GM10248 (cell line): Measurements from ENCODE around the gene DDI1.
A peak's percentile ranks its signal among the peaks of the same experiment; 100 is the strongest.

Experiments used
- CTCF ChIA-PET: fragments of 300-600 bp; sonication (Branson Sonifier 250); formaldehyde crosslinking; extraction: SDS; loops from one replicate; lab custom pipeline; 2021; ENCODE audit warnings: antibody characterized with exemption; lab: Yijun Ruan, JAX
- POLR2A ChIA-PET: fragments of 350-650 bp; sonication (Branson Sonifier 250); formaldehyde crosslinking; extraction: SDS; loops from one replicate; lab custom pipeline; 2020; ENCODE audit warnings: antibody characterized with exemption; lab: Yijun Ruan, JAX
- DNase-seq: peaks from one replicate; pipeline ENCODE4 v3.0.0; 2012; ENCODE audit errors: extremely low spot score
- TF ChIP-seq, protein P1 (sequence below): IDR thresholded peaks from 2 replicates; pipeline ENCODE4 v1.5.1; 2012; ENCODE audit warnings: mild to moderate bottlenecking, low read depth; ENCODE audit errors: extremely low read depth, missing control alignments, control extremely low read depth

DDI1 gene

DNA sequence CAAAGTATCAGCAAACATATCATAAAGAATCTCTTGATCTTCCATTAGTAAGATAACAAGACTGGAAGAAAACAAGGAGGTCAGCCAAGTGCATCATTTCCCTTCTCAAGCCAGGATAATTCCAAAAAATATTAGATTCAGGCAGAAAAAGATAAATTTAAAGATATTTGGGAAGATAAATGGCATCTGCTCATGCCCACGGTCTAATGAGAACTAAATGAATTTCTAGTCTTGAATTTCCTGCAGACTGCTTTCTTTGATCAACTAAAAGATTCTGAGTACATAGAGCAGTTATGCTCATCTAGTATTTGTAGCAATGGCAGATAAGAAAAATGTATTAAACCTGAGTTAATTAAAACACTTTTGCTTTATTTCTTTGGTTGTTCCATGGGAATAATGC, 31.1 kb downstream of the DDI1 start:
- POLR2A ChIA-PET: no interaction called here
- TF ChIP-seq, protein P1, sequence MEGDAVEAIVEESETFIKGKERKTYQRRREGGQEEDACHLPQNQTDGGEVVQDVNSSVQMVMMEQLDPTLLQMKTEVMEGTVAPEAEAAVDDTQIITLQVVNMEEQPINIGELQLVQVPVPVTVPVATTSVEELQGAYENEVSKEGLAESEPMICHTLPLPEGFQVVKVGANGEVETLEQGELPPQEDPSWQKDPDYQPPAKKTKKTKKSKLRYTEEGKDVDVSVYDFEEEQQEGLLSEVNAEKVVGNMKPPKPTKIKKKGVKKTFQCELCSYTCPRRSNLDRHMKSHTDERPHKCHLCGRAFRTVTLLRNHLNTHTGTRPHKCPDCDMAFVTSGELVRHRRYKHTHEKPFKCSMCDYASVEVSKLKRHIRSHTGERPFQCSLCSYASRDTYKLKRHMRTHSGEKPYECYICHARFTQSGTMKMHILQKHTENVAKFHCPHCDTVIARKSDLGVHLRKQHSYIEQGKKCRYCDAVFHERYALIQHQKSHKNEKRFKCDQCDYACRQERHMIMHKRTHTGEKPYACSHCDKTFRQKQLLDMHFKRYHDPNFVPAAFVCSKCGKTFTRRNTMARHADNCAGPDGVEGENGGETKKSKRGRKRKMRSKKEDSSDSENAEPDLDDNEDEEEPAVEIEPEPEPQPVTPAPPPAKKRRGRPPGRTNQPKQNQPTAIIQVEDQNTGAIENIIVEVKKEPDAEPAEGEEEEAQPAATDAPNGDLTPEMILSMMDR: no peak
- CTCF ChIA-PET: no interaction called here
- DNase-seq: no peak

DNA sequence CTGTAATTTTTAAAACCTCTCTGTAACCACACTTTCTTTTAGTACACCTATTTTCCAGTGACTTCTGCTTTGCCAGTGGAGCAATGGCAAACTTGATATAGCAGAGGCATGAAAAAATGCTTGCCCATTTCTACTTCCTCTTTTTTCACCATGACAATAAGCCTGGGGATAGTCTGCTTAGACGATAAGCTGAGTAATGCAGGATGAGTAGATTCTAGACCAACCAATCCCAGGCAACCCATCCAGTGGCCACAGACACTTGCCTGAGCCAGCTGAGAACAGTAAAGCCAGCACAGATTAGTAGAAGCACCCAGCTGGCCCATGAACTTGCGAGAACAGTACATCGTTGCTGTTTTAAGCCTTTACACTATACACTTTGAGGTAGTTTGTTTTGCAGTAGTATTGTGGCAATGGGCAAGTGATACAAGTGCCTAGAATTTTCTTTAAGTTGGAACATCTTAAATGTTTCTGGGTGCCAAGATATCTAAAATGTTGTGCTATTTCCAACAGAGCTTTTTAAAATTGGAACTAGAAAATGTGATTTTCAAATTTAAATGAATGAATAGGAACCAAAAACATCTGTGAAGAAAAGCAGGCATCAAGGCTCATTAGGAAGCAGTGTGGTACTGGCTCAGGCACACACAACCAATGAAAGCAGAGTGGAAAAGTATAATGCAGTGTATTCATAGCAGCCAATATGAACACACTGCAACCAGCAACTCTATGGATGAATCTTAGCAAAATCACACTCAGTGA, 37.7 kb downstream of the DDI1 start:
- POLR2A ChIA-PET: no interaction called here
- DNase-seq: peak; percentile 14
- CTCF ChIA-PET: interaction anchor here (0.7 kb wide), 1 partner anchor 9 kb away, joined by 4 read pairs; no protein-coding TSS in a partner anchor
- TF ChIP-seq, protein P1: no peak

DNA sequence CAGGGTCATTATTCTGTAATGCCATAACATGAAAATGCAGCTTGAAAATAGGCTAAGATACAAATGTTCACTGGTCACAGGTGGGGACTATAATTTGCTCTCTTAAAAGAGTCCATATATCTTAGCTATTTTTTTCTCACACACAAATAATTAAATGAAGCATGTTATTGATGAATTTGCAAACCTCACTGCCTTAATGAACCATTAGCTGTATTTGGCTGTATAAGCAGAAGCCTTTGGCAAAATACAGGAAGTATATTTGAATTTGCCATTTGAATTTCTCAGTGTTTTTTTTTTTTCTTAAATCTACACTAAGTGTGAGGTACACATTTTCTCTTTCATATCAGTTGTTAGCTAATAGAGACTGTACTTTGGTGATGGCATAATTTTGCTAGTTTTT, 38.7 kb downstream of the DDI1 start:
- POLR2A ChIA-PET: no interaction called here
- CTCF ChIA-PET: interaction anchor here (0.8 to 1.6 kb wide), 3 partner anchors 12 to 31 kb away, joined by 3 to 5 read pairs (median 3); no protein-coding TSS in a partner anchor
- TF ChIP-seq, protein P1: no peak
- no peak for DNase-seq

DNA sequence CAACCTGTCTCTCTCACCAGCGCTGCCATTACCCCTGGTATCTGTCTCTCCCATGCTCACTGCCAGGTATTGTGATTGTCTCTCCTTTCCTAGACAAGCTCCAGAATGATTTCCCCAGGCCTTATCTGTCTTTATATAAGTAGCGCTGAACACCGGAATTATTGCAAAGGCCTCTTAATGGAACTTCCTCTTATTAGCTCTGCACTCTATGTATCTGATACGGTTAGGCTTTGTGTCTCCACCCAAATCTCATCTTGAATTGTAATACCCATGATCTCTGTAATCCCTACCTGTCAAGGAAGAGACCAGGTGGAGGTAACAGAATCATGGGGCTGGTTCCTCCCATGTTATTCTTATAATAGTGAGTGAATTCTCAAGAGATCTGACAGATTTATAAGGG, 39.3 kb downstream of the DDI1 start:
- CTCF ChIA-PET: interaction anchor here (0.8 to 1.6 kb wide), 3 partner anchors 11 to 31 kb away, joined by 3 to 5 read pairs (median 3); no protein-coding TSS in a partner anchor
- POLR2A ChIA-PET: no interaction called here
- no peak for DNase-seq
- TF ChIP-seq, protein P1: no peak

DNA sequence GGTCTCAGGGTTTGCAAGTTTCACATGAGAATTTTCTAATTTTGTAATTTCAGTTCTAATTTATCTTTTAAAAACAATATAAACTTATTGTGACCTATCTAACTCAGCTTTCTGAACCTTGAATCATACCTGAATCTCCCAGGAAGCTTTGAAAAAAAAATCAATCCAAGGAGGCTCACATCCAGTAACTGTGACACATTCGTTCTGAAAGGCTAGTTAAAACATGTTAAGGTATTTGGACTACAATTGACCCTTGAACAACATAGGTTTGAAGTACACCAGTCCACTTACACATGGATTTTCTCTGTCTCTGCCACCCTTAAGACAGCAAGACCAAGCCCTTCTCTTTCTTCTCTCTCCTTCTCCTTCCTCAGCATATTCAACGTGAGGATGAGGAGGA, 40.0 kb downstream of the DDI1 start:
- DNase-seq: no peak
- TF ChIP-seq, protein P1: no peak
- ChIA-PET POLR2A (no interaction called here), CTCF (no interaction called here)

DNA sequence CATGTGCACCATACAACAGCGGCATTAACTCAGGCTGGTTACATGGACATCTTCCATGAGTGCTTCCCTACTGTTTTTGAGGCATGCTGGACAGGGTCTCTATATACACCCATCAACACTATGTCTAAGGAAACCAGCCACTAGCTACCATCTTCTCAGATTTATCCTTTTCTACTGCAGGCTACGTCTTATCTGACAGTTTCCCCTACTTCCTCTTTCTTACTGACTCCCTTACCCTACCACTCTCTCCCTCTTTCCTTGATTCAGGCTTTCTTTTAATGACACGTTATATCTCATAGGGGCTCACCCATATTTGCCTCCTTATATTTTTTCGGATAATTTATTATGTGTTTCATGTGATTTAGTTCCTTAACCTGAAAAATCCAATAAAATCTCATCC, 41.8 kb downstream of the DDI1 start:
- ChIA-PET CTCF (no interaction called here), POLR2A (no interaction called here)
- no peak for DNase-seq
- TF ChIP-seq, protein P1: no peak
